SK-N-SH (cell line): Measurements from ENCODE around the gene TSHZ2. TPM values are rescaled to one million over a fixed set of nuclear protein-coding genes. Genes with fewer than 3 reads are reported as not detected.
"Not testable (repeated sequence)": the region's sequence is repeated elsewhere in the genome, so short reads cannot be mapped to it uniquely, and the experiment has no call there.

Experiments used
- CTCF ChIA-PET: fragments of 300-600, 350-600 bp; formaldehyde crosslinking; extraction: SDS; loops from one replicate; lab custom pipeline; 2021; lab: Yijun Ruan, JAX
- POLR2A ChIA-PET: fragments of 350-600 bp; sonication (Branson Sonifier 250); formaldehyde crosslinking; extraction: SDS; loops from one replicate; lab custom pipeline; 2020; ENCODE audit warnings: antibody characterized with exemption, inconsistent platforms; lab: Yijun Ruan, JAX
- DNase-seq: peaks from one replicate; pipeline ENCODE4 v3.0.0; 2012
- H2AFZ ChIP-seq: fragments of 200-600 bp; sonication (generic); 2 replicates; pipeline ENCODE4 v1.8.1; 2016; ENCODE audit warnings: antibody characterized with exemption, mild to moderate bottlenecking, low read depth
- H3F3A ChIP-seq: fragments of 200-600 bp; sonication (generic); replicated peaks from 2 replicates; pipeline ENCODE3; 2016; ENCODE audit warnings: antibody characterized with exemption, mild to moderate bottlenecking; ENCODE audit not compliant: insufficient read depth
- H3K27ac ChIP-seq, 2 experiments: fragments of 200-500 bp in 1 of 2; fragments of 200-600 bp in 1 of 2; sonication (Bioruptor generic) in 1 of 2; sonication (generic), shearing (Covaris generic) in 1 of 2; 2 replicates each; pipeline versions ENCODE4 v1.5.1 to v1.6.1; 2014 to 2016; ENCODE audit warnings: low read depth in 2 of 2, inconsistent platforms in 1 of 2, low read length in 1 of 2, mild to moderate bottlenecking in 1 of 2, mixed read lengths in 1 of 2
- H3K27me3 ChIP-seq: fragments of 200-600 bp; sonication (generic), shearing (Covaris generic); 2 replicates; pipeline ENCODE4 v1.6.1; 2016; ENCODE audit warnings: mixed run types; ENCODE audit not compliant: insufficient read depth
- H3K36me3 ChIP-seq, 2 experiments: fragments of 200-500 bp in 1 of 2; fragments of 200-600 bp in 1 of 2; sonication (Bioruptor generic) in 1 of 2; sonication (generic) in 1 of 2; replicated peaks in 1 of 2; 2 replicates each; pipeline versions ENCODE3 to v1.5.1; 2014 to 2016; ENCODE audit warnings: low read length in 1 of 2, mild to moderate bottlenecking in 1 of 2; ENCODE audit not compliant: insufficient read depth in 2 of 2, control insufficient read depth in 1 of 2
- H3K4me1 ChIP-seq, 2 experiments: fragments of 200-500 bp in 1 of 2; fragments of 200-600 bp in 1 of 2; sonication (Bioruptor generic) in 1 of 2; sonication (generic), shearing (Covaris generic) in 1 of 2; 2 replicates each; pipeline versions ENCODE4 v1.5.1 to v1.6.1; 2014 to 2016; ENCODE audit warnings: low read depth in 1 of 2, low read length in 1 of 2, mixed run types in 1 of 2; ENCODE audit not compliant: insufficient read depth in 2 of 2, control insufficient read depth in 1 of 2
- H3K4me2 ChIP-seq: fragments of 200-600 bp; sonication (generic), shearing (Covaris generic); 2 replicates; pipeline ENCODE4 v1.6.1; 2017; ENCODE audit warnings: mixed run types
- H3K4me3 ChIP-seq, 2 experiments: fragments of 200-500 bp in 1 of 2; fragments of 200-600 bp in 1 of 2; sonication (Bioruptor generic) in 1 of 2; sonication (generic), shearing (Covaris generic) in 1 of 2; 2 replicates each; pipeline versions ENCODE4 v1.5.1 to v1.8.1; 2014 to 2016; ENCODE audit warnings: low read depth in 2 of 2, inconsistent platforms in 1 of 2, low read length in 1 of 2, mild to moderate bottlenecking in 1 of 2, mixed read lengths in 1 of 2, moderate library complexity in 1 of 2
- H3K79me2 ChIP-seq: fragments of 200-600 bp; sonication (generic); 2 replicates; pipeline ENCODE4 v1.8.1; 2017; ENCODE audit warnings: mild to moderate bottlenecking; ENCODE audit not compliant: insufficient read depth
- H3K9ac ChIP-seq: fragments of 200-600 bp; sonication (generic); 2 replicates; pipeline ENCODE4 v1.6.1; 2017; ENCODE audit warnings: mixed run types
- H3K9me2 ChIP-seq: fragments of 200-600 bp; sonication (generic); 2 replicates; pipeline ENCODE4 v1.6.1; 2017; ENCODE audit warnings: mixed run types
- H3K9me3 ChIP-seq: fragments of 200-600 bp; sonication (generic); 2 replicates; pipeline ENCODE4 v1.6.1; 2017; ENCODE audit warnings: mixed run types, mild to moderate bottlenecking, moderate library complexity
- H4K20me1 ChIP-seq: fragments of 200-600 bp; sonication (generic); 2 replicates; pipeline ENCODE4 v1.6.1; 2017; ENCODE audit warnings: mild to moderate bottlenecking, mixed run types; ENCODE audit not compliant: insufficient read depth
- CHD2 ChIP-seq: fragments of 150-350 bp; IDR thresholded peaks from 2 replicates; pipeline ENCODE4 v1.6.1; 2018; ENCODE audit warnings: low read length; ENCODE audit not compliant: partially characterized antibody
- ELF1 ChIP-seq: IDR thresholded peaks from 2 replicates; pipeline ENCODE4 v1.4.0; 2012
- EP300 ChIP-seq, 2 experiments: IDR thresholded peaks; 2 replicates each; pipeline versions ENCODE4 v1.4.0 to v1.6.1; 2012; ENCODE audit warnings: borderline replicate concordance in 1 of 2, low read depth in 1 of 2, low read length in 1 of 2
- EZH2phosphoT487 ChIP-seq: fragments of 200-600 bp; sonication (generic); IDR thresholded peaks from 2 replicates; pipeline ENCODE4 v1.6.1; 2017; ENCODE audit warnings: low read depth, mixed run types, mild to moderate bottlenecking, antibody characterized with exemption, moderate library complexity, borderline replicate concordance
- IRF3 ChIP-seq: fragments of 150-350 bp; IDR thresholded peaks from 2 replicates; pipeline ENCODE4 v1.6.1; 2016; ENCODE audit warnings: mild to moderate bottlenecking, low read depth, low read length
- JUND ChIP-seq: IDR thresholded peaks from 2 replicates; pipeline ENCODE4 v1.4.0; 2012
- MAX ChIP-seq: IDR thresholded peaks from 2 replicates; pipeline ENCODE4 v1.4.0; 2012; ENCODE audit warnings: low read depth
- NFIC ChIP-seq: IDR thresholded peaks from 2 replicates; pipeline ENCODE4 v1.4.0; 2012; ENCODE audit warnings: borderline replicate concordance
- POLR2AphosphoS5 ChIP-seq: IDR thresholded peaks from 2 replicates; pipeline ENCODE4 v1.6.1; 2012; ENCODE audit warnings: low read depth, low read length
- RAD21 ChIP-seq: IDR thresholded peaks from 2 replicates; pipeline ENCODE4 v1.6.1; 2012; ENCODE audit warnings: mild to moderate bottlenecking, low read length
- RCOR1 ChIP-seq: fragments of 150-350 bp; IDR thresholded peaks from 2 replicates; pipeline ENCODE4 v1.6.1; 2017; ENCODE audit warnings: antibody characterized with exemption, low read length
- REST ChIP-seq: IDR thresholded peaks from 2 replicates; pipeline ENCODE4 v1.6.1; 2012; ENCODE audit warnings: mild to moderate bottlenecking, low read depth, low read length, moderate library complexity
- RFX5 ChIP-seq: IDR thresholded peaks from 2 replicates; pipeline ENCODE4 v1.6.1; 2012; ENCODE audit warnings: mild to moderate bottlenecking, improper control_type of control experiment, low read length
- TAF1 ChIP-seq: IDR thresholded peaks from 2 replicates; pipeline ENCODE4 v1.6.1; 2012; ENCODE audit warnings: low read depth, mild to moderate bottlenecking, low read length, moderate library complexity, borderline replicate concordance
- TEAD4 ChIP-seq: IDR thresholded peaks from 2 replicates; pipeline ENCODE4 v1.4.0; 2012; ENCODE audit warnings: mild to moderate bottlenecking, borderline replicate concordance; ENCODE audit not compliant: insufficient read depth
- USF2 ChIP-seq: fragments of 150-350 bp; IDR thresholded peaks from 2 replicates; pipeline ENCODE4 v1.6.1; 2017; ENCODE audit warnings: antibody characterized with exemption, low read length, low read depth, borderline replicate concordance
- YY1 ChIP-seq: IDR thresholded peaks from 2 replicates; pipeline ENCODE4 v1.4.0; 2012; ENCODE audit warnings: low read depth, mild to moderate bottlenecking
- ZBTB33 ChIP-seq: IDR thresholded peaks from 2 replicates; pipeline ENCODE4 v1.4.0; 2012; ENCODE audit warnings: low read depth, borderline replicate concordance
- WGBS: methylation state at CpG from one replicate; pipeline ENCODE4 v1.1.6; 2017; ENCODE audit warnings: low lambda C conversion rate; 5-methylcytosine and 5-hydroxymethylcytosine counted together
- polyA plus RNA-seq, 3 experiments: library from polyadenylated mRNA; depleted of rRNA; stranded (reverse); fragments of >200 nt; gene quantifications; 2 replicates each; pipeline ENCODE4 v1.2.3, GENCODE V29; 2012

TSHZ2 gene
- polyA plus RNA-seq, 1 of the 3 experiments (the other 2 are of a cell fraction): 0.13 TPM

- H3K9me2 ChIP-seq, H3K9me3 ChIP-seq, H3K27ac ChIP-seq, CTCF ChIA-PET, H3K9ac ChIP-seq, H3K4me3 ChIP-seq, H3K27me3 ChIP-seq, H3K79me2 ChIP-seq, POLR2A ChIA-PET, H3K4me2 ChIP-seq, H3K4me1 ChIP-seq, H3F3A ChIP-seq, H4K20me1 ChIP-seq, H3K36me3 ChIP-seq, H2AFZ ChIP-seq, DNase-seq: not testable (repeated sequence)
- 95% methylated on average over 3 of the region's 3 CpGs for WGBS
Measured at GRCh38 chr20:53536382-53536781, 564.2 kb downstream of the TSHZ2 start.

GRCh38 chr20:53539516-53539915 lies 567.4 kb downstream of the TSHZ2 start:
- no peaks in the 10 kb centered on the region for H3K4me1 ChIP-seq
- H3K9me3 ChIP-seq: no peaks in the 10 kb centered on the region
- no peaks in the 10 kb centered on the region for H3K9me2 ChIP-seq
- no peaks in the 10 kb centered on the region for H4K20me1 ChIP-seq
- no peak overlapping the region for H3K9ac ChIP-seq
- no peak overlapping the region for H3K4me2 ChIP-seq
- no peaks in the 10 kb centered on the region for H3K79me2 ChIP-seq
- H3K36me3 ChIP-seq: no peaks in the 10 kb centered on the region
- H3F3A ChIP-seq: no peaks in the 10 kb centered on the region
- no peak overlapping the region for H3K27ac ChIP-seq
- TF ChIP-seq TEAD4: no peak
- TF ChIP-seq IRF3: no peak
- TF ChIP-seq ELF1: no peak
- no peak for TF ChIP-seq EP300 (IDR thresholded peaks at IDR 0.05; ENCODE audit: borderline replicate concordance in 1 of 2, low read depth in 1 of 2, low read length in 1 of 2)
- no peak for TF ChIP-seq MAX
- no peak for TF ChIP-seq REST
- TF ChIP-seq CHD2: no peak
- TF ChIP-seq JUND: no peak
- no peak for TF ChIP-seq NFIC
- TF ChIP-seq TAF1: no peak
- no peak for TF ChIP-seq YY1
- TF ChIP-seq RCOR1: no peak
- TF ChIP-seq ZBTB33: no peak
- TF ChIP-seq POLR2AphosphoS5: no peak
- no peak for TF ChIP-seq RFX5
- no peak for TF ChIP-seq EZH2phosphoT487
- no peak for TF ChIP-seq RAD21
- TF ChIP-seq USF2: no peak
- TF ChIP-seq, all 33 proteins: peak for 0
- POLR2A ChIA-PET: no interaction called here
- no peak overlapping the region for H3K4me3 ChIP-seq
- CTCF ChIA-PET: interaction anchor here (1.9 kb wide), 1 partner anchor 8 kb away, joined by 13 read pairs; no protein-coding TSS in a partner anchor
- DNase-seq: no peak
- H2AFZ ChIP-seq: no peak overlapping the region
- H3K27me3 ChIP-seq: no peaks in the 10 kb centered on the region
- WGBS: 55% methylated on average over 4 of the region's 4 CpGs
